Keratinocyte (primary cell): ENCODE results near the gene PPP1CC. TPM values are rescaled to one million over a fixed set of nuclear protein-coding genes. Genes with fewer than 3 reads are reported as not detected.

ENCODE experiments used
- DNase-seq: peaks from one replicate; pipeline ENCODE4 v3.0.0-alpha.2; 2011; ENCODE audit warnings: low read depth, missing footprints, low spot score
- FAIRE-seq: peaks from 2 replicates; lab custom pipeline; 2011; peaks lifted over from hg19 to GRCh38; lab: Jason Lieb, UNC
- H2AFZ ChIP-seq: 2 replicates; pipeline ENCODE4 v1.6.0; 2012; ENCODE audit warnings: low read length, control low read depth, inconsistent platforms; ENCODE audit not compliant: control insufficient read depth
- H3K27ac ChIP-seq: 2 replicates; pipeline ENCODE4 v1.5.1; 2011; ENCODE audit warnings: low read length; ENCODE audit not compliant: control insufficient read depth, insufficient read depth
- H3K27me3 ChIP-seq: 3 replicates; pipeline ENCODE4 v1.6.0; 2011; ENCODE audit warnings: low read length; ENCODE audit not compliant: control insufficient read depth, insufficient read depth; ENCODE audit errors: extremely low read depth
- H3K36me3 ChIP-seq, 2 experiments: 2 replicates in 1 of 2; 3 replicates in 1 of 2; pipeline ENCODE4 v1.5.1; 2011; ENCODE audit warnings: low read length in 2 of 2, mild to moderate bottlenecking in 1 of 2; ENCODE audit not compliant: control insufficient read depth in 2 of 2, insufficient read depth in 2 of 2; ENCODE audit errors: extremely low read depth in 1 of 2
- H3K4me1 ChIP-seq: 3 replicates; pipeline ENCODE4 v1.5.1; 2011; ENCODE audit warnings: low read length; ENCODE audit not compliant: control insufficient read depth, insufficient read depth; ENCODE audit errors: extremely low read depth
- H3K4me2 ChIP-seq: 3 replicates; pipeline ENCODE4 v1.6.0; 2011; ENCODE audit warnings: low read depth, low read length; ENCODE audit not compliant: control insufficient read depth, insufficient read depth; ENCODE audit errors: extremely low read depth
- H3K4me3 ChIP-seq, 3 experiments: fragments of 200-600 bp in 1 of 3; sonication (generic) in 1 of 3; 2 replicates in 2 of 3; 3 replicates in 1 of 3; pipeline ENCODE4 v1.5.1; 2011 to 2016; ENCODE audit warnings: low read length in 3 of 3, mild to moderate bottlenecking in 3 of 3, control low read depth in 2 of 3, inconsistent platforms in 1 of 3, low read depth in 1 of 3, mixed read lengths in 1 of 3, mixed run types in 1 of 3, moderate library complexity in 1 of 3; ENCODE audit not compliant: control insufficient read depth in 2 of 3, insufficient read depth in 2 of 3; ENCODE audit errors: extremely low read depth in 1 of 3
- H3K79me2 ChIP-seq: 2 replicates; pipeline ENCODE4 v1.6.0; 2012; ENCODE audit warnings: low read length; ENCODE audit not compliant: control insufficient read depth, insufficient read depth
- H3K9ac ChIP-seq: 3 replicates; pipeline ENCODE4 v1.6.0; 2011; ENCODE audit warnings: low read length; ENCODE audit not compliant: control insufficient read depth, insufficient read depth; ENCODE audit errors: extremely low read depth
- H3K9me1 ChIP-seq: 3 replicates; pipeline ENCODE4 v1.6.0; 2011; ENCODE audit warnings: low read length; ENCODE audit not compliant: control insufficient read depth, insufficient read depth; ENCODE audit errors: extremely low read depth
- H3K9me3 ChIP-seq: 2 replicates; pipeline ENCODE4 v1.5.1; 2012; ENCODE audit warnings: low read depth, low read length; ENCODE audit not compliant: control insufficient read depth
- H4K20me1 ChIP-seq: 3 replicates; pipeline ENCODE4 v1.6.0; 2011; ENCODE audit warnings: low read length; ENCODE audit not compliant: control insufficient read depth, insufficient read depth; ENCODE audit errors: extremely low read depth
- EZH2 ChIP-seq: IDR thresholded peaks from one replicate; pipeline ENCODE4 v1.6.1; 2012; ENCODE audit warnings: inconsistent platforms, mild to moderate bottlenecking, low read length, moderate library complexity
- dilution Hi-C: fragments of 300-500 bp; cut with MboI; formaldehyde crosslinking; loops from one replicate; pipeline ENCODE4 v1.7.0; 2020; ENCODE audit warnings: low sequenced_read_pairs; ENCODE audit not compliant: extremely low pct_ligation_motif_present
- polyA plus RNA-seq, 5 experiments: library from polyadenylated mRNA; depleted of rRNA in 3 of 5; stranded (reverse) in 3 of 5; stranded (forward) in 1 of 5; unstranded in 1 of 5; fragments of >200 nt; gene quantifications; 1 replicate in 1 of 5; 2 replicates in 3 of 5; 3 replicates in 1 of 5; pipeline versions ENCODE4 v1.2.1 to v1.2.3, GENCODE V29; 2011 to 2012; ENCODE audit warnings: missing spikeins in 2 of 5, low read depth in 1 of 5, low replicate concordance in 1 of 5
- TF ChIP-seq, protein P1 (sequence below), 3 experiments: IDR thresholded peaks in 1 of 3; conservative IDR thresholded peaks in 1 of 3; optimal IDR thresholded peaks in 1 of 3; 2 replicates in 2 of 3; 3 replicates in 1 of 3; pipeline versions ENCODE3 to v1.5.1; 2011; ENCODE audit warnings: low read length in 3 of 3, mild to moderate bottlenecking in 3 of 3, moderate library complexity in 2 of 3, control low read depth in 1 of 3, inconsistent platforms in 1 of 3; ENCODE audit not compliant: insufficient read depth in 2 of 3; ENCODE audit errors: extremely low read depth in 1 of 3

Gene PPP1CC
- polyA plus RNA-seq, 1 donor (not counting 4 experiments of a cell fraction or from before 2014, with no cell fraction given) = 158 TPM

- H3K27me3 ChIP-seq = no peaks in the 10 kb centered on the region
- no peaks in the 10 kb centered on the region for H3K36me3 ChIP-seq
- FAIRE-seq (no peak), DNase-seq (no peak)
- no peak overlapping the region for H3K4me3 ChIP-seq
- no peaks in the 10 kb centered on the region for H3K9me1 ChIP-seq
- no peak for TF ChIP-seq EZH2
- TF ChIP-seq, protein P1, sequence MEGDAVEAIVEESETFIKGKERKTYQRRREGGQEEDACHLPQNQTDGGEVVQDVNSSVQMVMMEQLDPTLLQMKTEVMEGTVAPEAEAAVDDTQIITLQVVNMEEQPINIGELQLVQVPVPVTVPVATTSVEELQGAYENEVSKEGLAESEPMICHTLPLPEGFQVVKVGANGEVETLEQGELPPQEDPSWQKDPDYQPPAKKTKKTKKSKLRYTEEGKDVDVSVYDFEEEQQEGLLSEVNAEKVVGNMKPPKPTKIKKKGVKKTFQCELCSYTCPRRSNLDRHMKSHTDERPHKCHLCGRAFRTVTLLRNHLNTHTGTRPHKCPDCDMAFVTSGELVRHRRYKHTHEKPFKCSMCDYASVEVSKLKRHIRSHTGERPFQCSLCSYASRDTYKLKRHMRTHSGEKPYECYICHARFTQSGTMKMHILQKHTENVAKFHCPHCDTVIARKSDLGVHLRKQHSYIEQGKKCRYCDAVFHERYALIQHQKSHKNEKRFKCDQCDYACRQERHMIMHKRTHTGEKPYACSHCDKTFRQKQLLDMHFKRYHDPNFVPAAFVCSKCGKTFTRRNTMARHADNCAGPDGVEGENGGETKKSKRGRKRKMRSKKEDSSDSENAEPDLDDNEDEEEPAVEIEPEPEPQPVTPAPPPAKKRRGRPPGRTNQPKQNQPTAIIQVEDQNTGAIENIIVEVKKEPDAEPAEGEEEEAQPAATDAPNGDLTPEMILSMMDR (optimal IDR thresholded peaks at IDR 0.05 in 1 of 3, IDR thresholded peaks at IDR 0.05 in 1 of 3, conservative IDR thresholded peaks at IDR 0.05 in 1 of 3; ENCODE audit: extremely low read depth in 1 of 3, insufficient read depth in 2 of 3, low read length in 3 of 3) = no peak
- no peaks in the 10 kb centered on the region for H3K79me2 ChIP-seq
- no peak overlapping the region for H2AFZ ChIP-seq
- dilution Hi-C loops = no loop called here
- no peak overlapping the region for H3K9ac ChIP-seq
- no peak overlapping the region for H3K27ac ChIP-seq
- H4K20me1 ChIP-seq = no peaks in the 10 kb centered on the region
- H3K9me3 ChIP-seq = no peaks in the 10 kb centered on the region
- peaks cover 6% of the 10 kb centered on the region for H3K4me1 ChIP-seq
- H3K4me2 ChIP-seq = no peak overlapping the region
Observed at GRCh38 chr12:110790301-110790700, 47.6 kb upstream of the PPP1CC start.

DNA sequence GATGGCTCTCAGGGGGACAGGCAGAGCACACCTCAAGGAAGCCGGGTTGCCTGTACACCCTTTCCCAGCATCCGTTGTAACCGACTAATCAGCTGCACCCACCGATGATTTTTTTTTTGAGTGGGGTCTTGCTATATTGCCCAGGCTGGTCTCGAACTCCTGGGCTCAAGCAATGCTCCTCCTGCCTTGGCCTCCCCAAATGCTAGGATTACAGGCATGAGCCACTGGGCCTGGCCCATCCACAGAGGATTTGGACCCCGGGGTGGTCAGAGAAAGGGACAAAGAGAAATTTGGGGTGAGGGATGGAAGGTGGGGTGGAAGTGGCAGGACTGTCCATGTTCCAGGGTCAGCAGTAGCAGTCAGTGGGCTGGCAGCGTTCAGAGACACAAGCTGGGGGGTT is 43.3 kb upstream of the PPP1CC start:
- dilution Hi-C loops = no loop called here
- TF ChIP-seq, protein P1 (optimal IDR thresholded peaks at IDR 0.05 in 1 of 3, IDR thresholded peaks at IDR 0.05 in 1 of 3, conservative IDR thresholded peaks at IDR 0.05 in 1 of 3; ENCODE audit: extremely low read depth in 1 of 3, insufficient read depth in 2 of 3, low read length in 3 of 3) = no peak
- TF ChIP-seq EZH2 = no peak
- Histone ChIP-seq H3K9ac (no peak overlapping the region), H3K9me1 (no peaks in the 10 kb centered on the region), H3K4me3 (no peak overlapping the region), H2AFZ (no peak overlapping the region), H3K9me3 (no peaks in the 10 kb centered on the region), H3K4me2 (no peak overlapping the region), H3K36me3 (no peaks in the 10 kb centered on the region), H3K27me3 (no peaks in the 10 kb centered on the region), H3K4me1 (no peaks in the 10 kb centered on the region), H3K27ac (no peak overlapping the region), H4K20me1 (no peaks in the 10 kb centered on the region), H3K79me2 (no peaks in the 10 kb centered on the region)
- no peak for DNase-seq
- no peak for FAIRE-seq
